HG03520 (cell line): ENCODE measurements around the gene BCAN.

ENCODE experiments used
- ATAC-seq: cut with Tn5 transposase; IDR thresholded peaks from one replicate; pipeline ENCODE4 v1.9.1; 2021; ENCODE audit warnings: mild to moderate bottlenecking, moderate library complexity; ENCODE audit not compliant: unreplicated experiment

The BCAN gene

DNA sequence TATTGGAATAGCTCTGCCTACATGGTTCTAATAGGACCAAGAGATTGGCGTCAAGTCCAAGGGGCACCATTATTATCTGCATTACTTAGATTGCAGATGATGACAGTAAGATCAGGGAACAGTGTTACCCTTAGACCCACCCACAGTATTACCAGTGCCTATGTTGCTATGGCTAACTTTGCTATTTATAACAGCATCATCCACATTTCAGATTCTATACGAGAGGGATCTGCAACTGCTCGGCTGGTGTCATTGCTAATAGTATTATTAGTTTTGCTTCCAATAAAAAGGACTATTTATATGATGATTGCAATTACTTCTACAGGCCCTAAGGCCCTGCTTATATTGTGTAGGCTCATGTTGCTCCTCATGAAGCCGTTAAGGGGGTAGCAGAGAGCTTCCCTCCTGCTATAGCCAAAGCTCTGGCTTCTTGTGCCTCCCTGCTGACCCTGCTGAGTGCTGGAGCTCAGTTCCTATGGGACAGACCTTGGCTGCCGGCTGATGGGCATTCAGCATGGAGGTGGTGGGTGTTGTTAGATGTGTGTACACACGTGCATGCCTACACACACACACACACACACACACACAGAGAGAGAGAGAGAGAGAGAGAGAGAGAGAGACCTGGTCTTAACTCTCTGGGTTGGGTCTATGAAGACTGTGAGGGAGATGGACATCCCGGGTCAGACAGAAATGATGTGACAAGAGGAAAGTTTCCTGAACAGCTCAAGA, 1.3 kb downstream of the BCAN start:
- no peak for ATAC-seq

DNA sequence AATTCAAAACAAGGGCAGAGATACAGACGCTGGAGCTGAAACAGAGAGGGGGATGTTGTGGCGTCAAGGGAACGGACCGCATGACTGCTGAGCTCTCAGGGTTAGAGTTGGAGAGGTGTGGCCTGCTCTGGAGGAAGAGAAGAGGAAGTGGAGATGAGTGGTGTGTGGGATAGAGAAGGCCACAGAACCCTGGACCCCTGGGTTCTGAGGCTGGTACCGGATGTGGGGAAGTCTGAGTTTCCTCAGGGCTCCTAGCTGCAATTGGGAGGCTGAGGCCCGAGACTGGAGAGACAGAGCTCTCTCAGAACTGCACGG, 1.8 kb downstream of the BCAN start:
- ATAC-seq: peak; percentile 53

DNA sequence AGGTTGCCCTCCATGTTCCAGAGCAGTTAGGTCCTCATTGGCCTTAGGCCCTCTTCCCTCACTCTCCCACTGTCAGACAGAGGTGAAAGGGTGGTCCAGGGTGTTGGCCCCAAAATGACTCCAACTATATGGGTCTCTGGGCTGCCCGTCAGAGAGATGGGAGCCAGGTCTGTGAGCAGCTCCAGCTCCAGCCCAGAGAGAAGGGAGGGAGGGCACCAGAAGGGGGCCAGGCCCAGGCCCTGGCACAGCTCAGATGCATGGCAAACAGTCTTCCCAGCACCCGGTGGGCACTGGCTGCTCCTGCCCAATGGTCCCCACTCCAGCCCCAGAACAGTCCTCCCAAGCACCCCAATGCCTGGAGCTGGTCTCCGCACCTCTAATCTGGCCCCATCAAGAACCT, 2.2 kb downstream of the BCAN start:
- ATAC-seq: no peak

DNA sequence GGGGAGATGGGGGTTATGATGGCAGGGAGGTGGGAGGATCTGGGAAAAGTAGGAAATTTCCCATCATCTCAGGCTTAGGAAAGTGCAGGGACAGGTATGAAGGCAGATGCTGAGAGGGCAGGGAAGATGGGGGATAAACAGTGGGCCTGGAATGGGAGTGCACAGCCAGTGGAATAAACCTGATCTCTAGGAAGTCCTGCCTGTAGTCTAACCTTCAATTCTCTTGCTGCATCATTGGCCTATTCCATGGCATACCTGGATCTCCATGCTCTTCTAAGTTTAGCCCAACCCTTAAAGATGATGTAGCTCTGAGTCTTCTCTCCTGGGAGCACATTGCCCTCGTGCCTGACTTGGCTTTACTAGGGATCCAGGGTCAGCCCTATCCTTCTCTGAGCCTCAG, 2.7 kb downstream of the BCAN start:
- ATAC-seq: no peak

DNA sequence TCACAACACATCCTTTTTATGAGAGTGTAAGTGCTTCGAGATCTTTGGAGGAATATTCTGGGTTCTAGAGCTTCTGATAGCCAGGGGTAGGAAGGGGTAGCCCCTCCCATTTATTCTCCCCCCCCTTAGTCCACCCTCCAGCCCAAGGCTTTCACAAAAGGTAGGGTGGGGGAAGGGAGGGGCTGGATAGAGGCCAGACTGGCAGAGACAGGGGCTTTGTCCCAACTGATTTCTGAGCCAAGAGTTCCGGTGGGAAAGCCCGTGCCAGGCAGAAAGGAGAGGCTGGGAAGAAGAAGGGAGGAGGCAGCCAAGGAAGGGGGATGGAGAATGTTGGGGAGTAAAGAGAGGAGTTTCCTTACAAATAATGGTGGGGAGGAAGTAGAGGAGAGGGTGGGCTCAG, 3.1 kb downstream of the BCAN start:
- ATAC-seq: no peak

DNA sequence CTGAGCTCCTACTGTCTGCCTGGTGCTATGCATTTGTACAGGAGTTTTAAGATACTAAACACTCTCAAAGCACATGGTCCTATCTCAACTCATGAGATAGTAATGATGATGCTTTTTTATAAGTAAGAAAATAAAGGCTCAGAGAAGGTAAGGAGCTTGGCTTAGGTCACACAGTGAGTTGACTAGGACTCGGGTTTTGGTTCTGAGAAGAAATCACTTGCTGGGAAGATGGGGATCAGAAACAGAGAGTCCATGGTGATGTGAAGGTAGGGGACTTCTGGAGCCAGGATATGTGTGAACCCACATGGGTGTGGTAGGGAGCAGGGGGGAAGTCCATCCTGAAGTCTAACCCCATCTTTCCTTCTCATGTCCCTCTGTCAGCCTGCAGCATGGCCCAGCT, 3.7 kb downstream of the BCAN start:
- ATAC-seq: no peak

DNA sequence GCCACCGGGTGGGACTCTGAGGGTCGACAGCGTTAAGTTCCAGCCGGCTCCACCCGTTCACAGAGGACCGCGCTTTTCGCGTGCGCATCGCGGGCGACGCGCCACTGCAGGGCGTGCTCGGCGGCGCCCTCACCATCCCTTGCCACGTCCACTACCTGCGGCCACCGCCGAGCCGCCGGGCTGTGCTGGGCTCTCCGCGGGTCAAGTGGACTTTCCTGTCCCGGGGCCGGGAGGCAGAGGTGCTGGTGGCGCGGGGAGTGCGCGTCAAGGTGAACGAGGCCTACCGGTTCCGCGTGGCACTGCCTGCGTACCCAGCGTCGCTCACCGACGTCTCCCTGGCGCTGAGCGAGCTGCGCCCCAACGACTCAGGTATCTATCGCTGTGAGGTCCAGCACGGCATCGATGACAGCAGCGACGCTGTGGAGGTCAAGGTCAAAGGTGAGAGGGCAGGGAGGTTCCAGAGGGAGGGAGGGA, 4.9 kb downstream of the BCAN start:
- ATAC-seq: no peak

DNA sequence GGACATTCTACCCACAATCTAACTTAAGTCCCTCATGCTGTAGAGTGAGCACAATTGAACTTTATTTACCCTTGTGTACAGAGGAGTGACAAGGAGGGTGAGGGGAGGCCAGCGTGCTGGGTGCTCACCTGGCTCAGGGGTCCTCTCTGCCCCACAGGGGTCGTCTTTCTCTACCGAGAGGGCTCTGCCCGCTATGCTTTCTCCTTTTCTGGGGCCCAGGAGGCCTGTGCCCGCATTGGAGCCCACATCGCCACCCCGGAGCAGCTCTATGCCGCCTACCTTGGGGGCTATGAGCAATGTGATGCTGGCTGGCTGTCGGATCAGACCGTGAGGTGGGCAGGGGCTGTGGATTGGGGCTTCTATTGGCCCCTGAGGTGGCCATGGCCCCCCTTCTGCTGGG, 5.4 kb downstream of the BCAN start:
- no peak for ATAC-seq

DNA sequence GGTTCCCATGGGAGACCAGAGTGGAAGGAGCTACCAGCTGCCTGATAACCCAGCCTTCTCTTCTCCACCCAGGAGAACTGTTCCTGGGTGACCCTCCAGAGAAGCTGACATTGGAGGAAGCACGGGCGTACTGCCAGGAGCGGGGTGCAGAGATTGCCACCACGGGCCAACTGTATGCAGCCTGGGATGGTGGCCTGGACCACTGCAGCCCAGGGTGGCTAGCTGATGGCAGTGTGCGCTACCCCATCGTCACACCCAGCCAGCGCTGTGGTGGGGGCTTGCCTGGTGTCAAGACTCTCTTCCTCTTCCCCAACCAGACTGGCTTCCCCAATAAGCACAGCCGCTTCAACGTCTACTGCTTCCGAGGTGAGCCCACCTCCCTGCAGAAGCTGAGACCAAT, 6.6 kb downstream of the BCAN start:
- no peak for ATAC-seq

DNA sequence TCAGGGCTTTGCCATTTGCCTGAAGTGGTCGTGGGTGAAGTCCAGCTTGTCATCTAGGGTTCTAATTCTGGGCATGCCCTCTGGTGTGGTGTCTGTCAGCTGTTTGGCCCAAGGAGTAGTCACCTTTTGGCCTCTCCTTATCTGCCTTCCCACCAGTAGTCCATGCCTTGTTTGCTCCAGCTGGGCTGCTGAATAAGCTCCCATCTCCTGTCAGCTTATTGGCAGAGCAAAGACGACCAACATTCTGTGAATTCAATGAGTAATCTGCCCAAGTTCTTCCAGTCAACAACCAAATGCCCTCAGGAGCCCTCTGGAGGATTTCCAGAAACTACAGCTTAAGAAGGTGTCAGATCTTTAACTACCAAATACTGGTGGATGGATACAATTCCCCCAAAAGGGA, 7.0 kb downstream of the BCAN start:
- no peak for ATAC-seq

DNA sequence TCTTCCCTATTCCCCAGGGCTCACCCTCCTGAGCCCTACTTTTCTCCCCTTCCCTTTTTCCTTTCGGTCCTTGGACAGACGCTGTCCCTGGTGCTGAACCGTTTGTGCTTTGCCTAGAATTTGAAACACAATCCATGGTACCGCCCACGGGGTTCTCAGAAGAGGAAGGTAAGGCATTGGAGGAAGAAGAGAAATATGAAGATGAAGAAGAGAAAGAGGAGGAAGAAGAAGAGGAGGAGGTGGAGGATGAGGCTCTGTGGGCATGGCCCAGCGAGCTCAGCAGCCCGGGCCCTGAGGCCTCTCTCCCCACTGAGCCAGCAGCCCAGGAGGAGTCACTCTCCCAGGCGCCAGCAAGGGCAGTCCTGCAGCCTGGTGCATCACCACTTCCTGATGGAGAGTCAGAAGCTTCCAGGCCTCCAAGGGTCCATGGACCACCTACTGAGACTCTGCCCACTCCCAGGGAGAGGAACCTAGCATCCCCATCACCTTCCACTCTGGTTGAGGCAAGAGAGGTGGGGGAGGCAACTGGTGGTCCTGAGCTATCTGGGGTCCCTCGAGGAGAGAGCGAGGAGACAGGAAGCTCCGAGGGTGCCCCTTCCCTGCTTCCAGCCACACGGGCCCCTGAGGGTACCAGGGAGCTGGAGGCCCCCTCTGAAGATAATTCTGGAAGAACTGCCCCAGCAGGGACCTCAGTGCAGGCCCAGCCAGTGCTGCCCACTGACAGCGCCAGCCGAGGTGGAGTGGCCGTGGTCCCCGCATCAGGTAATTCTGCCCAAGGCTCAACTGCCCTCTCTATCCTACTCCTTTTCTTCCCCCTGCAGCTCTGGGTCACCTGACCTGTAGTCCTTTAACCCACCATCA, 10.4 kb downstream of the BCAN start:
- no peak for ATAC-seq

DNA sequence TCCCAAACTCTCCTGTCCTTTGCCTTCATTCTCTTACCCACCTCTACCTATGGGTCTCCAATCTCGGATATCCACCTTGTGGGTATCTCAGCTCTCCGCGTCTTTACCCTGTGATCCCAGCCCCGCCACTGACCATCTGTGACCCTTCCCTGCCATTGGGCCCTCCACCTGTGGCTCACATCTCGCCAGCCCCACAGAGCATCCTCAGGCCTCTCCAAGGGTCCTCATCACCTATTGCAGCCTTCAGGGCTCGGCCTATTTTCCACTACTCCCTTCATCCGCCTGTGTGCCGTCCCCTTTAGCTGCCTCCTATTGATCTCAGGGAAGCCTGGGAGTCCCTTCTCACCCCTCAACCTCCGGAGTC, 11.1 kb downstream of the BCAN start:
- no peak for ATAC-seq

DNA sequence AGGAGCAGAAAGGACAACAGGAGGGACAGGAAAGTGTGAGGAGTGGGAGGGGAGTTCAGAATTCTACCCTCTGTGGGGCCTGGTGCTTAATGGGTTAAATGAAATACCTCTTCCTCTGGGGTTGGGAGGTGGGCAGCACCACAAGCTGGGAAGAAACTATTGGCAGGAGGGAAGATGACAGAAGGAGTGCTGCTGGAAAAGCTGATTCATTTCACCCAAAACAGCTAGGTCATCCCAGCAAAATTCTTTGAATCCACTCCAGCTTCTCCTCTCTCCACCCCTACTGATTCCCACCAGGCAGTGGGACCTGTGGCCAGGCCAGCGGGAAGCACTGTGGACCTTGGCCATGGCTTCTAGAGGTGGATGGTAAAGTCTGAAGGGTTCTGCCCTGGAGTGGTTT, 12.8 kb downstream of the BCAN start:
- no peak for ATAC-seq

DNA sequence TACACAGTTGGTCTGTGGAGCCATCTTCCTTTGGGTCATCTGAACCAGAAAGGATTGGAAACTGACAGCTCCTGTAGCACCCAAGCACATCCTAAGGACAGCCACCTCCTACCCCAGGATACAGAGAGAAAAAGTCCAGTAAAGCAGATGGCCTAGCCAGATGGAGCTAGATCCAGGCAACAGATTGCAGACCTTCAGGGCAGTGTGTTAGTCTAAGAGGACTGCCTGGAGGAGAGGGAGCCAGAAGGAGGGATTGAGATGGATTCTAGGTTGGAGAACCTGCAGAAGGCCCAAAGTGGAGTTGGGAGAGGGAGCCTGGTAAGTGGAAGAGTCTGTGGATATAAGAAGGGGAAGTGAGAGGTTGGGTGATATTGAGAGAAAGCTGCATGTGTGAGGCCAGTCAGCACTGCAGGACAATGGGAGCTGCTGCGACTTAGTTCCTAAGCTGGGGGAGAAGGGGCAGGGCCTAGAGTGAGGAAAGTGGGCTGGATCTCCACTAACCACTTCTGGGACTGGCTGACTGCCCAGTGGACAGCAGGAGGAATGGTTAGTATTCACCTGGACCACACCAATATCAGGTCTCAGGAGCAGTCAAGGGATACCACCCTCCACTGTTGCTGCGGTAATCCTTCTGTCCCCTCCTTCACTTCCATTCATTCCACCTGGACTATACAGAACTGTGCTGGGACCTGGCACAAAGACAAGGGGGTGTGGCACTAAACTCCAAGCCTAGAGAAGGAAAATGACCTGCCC, 13.4 kb downstream of the BCAN start:
- ATAC-seq: no peak

DNA sequence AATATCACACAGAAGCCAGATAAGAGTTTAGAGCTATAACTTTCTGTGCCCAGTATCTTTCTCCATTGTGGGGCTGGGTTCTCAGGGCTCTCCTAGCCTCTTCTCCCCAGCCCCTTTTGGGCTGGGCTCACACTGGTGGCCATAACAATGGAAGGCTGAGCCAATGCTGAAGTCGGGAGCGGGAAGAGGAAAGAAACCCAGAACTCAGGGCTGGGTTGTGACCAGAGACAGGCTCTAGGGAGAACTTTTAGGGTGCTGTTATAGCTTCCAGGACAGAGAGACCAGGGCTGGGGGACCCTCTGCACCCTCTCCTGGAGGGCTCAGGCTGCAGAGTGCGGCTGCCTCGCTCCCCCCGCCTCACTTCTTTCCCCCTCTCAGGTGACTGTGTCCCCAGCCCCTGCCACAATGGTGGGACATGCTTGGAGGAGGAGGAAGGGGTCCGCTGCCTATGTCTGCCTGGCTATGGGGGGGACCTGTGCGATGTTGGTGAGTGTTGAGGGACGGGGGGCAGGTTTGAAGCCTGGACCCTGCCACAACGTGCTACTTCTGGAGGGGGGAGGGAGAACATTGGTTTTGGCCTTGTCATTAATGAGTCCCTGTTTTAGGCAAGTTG, 14.1 kb downstream of the BCAN start:
- no peak for ATAC-seq

DNA sequence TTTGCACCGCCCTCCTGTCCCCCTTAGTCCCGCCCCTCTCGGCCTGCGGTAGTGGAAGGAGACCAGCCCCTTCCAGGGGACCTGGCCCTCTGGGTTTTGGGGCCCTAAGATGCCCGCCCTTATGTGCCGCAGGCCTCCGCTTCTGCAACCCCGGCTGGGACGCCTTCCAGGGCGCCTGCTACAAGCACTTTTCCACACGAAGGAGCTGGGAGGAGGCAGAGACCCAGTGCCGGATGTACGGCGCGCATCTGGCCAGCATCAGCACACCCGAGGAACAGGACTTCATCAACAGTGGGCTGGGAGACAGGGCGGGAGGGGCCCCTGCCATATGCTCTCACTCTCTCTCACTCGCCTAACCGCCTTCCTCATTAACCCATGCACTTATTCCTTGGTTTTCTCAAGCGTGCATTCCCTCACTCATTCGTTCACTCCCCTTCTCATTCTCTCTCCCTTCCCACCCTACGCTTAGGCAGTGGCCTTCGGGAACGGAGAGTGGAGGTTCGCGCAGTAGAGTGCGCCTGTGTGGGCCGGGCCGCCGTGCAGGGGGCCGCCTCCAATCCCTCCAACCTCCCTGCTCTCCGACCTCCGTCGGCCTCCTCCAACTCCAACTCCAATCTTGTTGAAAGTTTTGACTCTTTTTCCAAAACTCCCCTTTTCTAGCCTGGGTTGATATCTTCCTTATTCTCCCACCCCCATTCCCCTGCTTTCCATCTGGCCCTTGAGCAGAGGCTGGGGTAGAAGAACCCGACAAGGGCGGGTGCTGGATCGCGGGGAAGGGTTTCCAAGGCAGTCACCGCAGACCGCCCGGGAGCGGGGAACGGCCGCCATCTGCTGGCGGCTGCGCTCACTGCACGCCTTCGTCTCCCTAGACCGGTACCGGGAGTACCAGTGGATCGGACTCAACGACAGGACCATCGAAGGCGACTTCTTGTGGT, 15.2 kb downstream of the BCAN start:
- ATAC-seq: no peak

DNA sequence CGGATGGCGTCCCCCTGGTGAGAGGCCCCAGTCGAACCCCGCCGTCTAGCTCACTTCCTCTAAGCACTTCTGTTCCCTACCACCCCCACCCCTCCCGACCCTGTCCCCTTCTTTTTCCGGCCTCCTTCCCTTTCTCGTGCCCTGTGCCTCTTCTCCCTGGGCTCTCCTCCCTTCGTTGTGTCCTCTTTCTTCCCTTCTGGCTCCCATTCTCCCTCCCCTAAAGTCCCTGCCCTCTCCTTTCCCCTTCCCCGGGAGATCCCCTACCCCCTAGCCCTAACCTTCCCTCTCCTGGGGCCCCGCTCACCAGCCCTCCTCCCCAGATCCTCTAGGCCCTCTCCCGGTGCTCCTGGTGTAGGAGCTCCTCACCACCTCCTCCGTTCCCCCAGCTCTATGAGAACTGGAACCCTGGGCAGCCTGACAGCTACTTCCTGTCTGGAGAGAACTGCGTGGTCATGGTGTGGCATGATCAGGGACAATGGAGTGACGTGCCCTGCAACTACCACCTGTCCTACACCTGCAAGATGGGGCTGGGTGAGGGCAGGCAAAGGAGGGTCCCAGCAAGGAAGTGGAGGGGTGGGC, 15.9 kb downstream of the BCAN start:
- no peak for ATAC-seq

DNA sequence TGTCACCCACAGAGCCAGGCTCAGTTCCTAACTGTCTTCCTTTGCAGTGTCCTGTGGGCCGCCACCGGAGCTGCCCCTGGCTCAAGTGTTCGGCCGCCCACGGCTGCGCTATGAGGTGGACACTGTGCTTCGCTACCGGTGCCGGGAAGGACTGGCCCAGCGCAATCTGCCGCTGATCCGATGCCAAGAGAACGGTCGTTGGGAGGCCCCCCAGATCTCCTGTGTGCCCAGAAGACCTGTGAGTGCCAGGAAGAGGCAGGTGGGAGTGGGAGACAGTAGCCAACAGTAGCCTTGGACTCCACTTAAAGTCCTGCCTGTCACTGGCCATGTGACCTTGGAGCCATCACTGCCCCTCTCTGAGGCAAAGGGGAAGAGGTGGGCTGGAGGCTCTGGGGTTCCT, 16.6 kb downstream of the BCAN start:
- no peak for ATAC-seq

DNA sequence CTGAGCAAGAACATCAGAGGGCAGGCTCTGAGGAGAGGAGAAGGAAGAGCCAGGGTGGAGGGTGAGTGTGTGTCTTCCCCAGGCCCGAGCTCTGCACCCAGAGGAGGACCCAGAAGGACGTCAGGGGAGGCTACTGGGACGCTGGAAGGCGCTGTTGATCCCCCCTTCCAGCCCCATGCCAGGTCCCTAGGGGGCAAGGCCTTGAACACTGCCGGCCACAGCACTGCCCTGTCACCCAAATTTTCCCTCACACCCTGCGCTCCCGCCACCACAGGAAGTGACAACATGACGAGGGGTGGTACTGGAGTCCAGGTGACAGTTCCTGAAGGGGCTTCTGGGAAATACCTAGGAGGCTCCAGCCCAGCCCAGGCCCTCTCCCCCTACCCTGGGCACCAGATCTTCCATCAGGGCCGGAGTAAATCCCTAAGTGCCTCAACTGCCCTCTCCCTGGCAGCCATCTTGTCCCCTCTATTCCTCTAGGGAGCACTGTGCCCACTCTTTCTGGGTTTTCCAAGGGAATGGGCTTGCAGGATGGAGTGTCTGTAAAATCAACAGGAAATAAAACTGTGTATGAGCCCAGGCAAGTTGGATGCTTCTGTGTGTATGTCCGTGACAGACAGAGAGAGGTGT, 17.1 kb downstream of the BCAN start:
- no peak for ATAC-seq

DNA sequence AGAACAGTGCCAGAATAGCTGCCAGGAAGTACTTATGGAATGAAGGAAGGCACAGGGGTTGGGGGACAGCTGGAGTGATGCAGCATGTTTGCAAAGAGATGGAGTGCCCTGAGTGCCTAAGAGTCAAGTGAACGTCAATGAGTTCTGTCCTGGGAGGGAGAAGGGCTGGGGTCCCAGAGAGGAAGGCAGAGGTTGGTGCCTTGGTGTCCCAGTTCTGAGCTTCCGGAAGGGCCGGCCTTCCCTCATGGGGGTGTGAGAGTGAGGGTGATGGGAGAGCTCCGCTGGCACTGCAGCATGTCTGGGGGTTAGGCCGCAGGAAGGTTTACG, 17.7 kb downstream of the BCAN start:
- ATAC-seq: no peak
